ENCODE data around the gene NALCN.

NALCN gene

DNA sequence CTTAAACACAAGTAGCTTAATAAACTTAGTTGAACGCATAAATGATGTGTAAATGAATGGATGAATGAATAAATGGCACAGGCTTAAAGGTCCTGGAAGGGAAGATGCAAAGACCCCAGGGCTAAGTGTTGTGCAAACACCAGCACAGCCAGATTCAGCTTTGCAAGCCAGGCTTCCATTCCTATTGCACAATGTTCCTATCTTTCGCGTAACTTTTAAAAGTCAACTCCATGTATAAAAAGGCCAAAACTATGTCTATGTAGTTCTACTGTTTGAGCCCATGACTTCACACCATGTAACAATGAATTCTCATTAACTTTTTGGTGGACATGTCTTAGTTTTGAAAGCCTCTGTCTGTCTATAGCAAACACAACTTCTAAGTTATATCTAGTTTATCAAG is 226.0 kb downstream of the NALCN start:
- no peak for DNase-seq

DNA sequence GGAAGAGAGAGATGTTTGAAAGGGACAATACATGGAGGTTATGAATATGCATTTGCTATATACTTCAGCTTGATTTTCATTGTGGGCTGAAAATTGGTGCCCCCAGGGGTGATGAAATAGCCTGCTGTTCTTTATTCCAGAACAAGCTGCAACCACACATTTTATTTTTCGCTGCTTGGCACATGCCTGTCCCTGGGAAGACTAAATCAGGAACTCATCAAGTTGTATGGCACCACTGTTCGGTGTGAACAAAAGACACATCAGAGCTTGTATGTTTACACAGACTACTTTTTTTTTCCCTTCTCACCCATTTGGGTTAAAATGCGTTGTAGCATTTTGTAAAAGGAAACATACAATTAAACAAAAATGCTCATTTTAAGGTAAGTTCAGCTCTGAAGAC is 230.7 kb downstream of the NALCN start:
- no peak for DNase-seq

DNA sequence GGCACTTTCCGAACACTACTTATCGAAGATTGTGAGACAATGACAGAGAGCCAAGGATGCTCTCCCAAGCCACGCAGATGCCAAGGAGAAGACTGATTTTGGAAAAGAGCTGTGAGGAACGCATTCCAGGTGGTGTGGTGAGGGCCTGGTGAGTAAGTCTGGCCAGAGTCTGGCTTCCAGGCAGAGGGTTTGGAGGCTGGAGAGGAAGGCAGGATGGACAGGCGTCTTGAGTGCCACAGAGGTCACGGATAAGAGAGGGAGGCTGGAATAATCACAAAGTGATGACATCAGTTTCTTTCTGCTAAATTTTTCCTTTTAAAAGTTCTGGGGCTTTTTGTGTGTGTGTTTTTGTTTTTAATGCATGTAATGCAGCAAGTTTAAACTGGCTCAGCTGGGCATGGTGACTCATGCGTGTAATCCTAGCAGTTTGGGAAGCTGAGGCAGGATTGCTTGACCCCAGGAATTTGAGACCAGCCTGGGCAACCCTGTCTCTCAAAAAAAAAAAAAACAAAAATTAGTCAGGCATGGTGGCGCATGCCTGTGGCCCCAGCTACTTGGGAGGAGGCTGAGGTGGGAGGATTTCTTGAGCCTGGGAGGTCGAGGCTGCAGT is 235.1 kb downstream of the NALCN start:
- DNase-seq, result no peak

DNA sequence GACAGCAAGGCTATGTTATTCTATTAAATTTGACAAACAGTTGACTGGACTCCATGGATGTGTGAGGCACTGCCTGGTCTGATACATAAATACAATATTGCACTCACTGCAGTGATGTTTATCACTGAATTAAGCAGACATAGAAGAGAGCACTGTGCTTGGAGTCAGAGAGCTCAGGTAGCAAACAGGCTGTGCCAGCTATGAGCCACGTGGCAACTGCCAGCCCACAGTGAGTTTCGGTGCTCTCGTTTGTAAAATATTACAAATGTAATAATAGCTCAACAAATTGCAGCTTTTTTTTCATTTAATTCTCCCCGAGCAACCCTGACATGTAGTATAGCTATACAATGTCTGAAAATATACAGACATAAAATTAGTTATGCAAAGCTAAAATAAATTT is 237.3 kb downstream of the NALCN start:
- no peak for DNase-seq

DNA sequence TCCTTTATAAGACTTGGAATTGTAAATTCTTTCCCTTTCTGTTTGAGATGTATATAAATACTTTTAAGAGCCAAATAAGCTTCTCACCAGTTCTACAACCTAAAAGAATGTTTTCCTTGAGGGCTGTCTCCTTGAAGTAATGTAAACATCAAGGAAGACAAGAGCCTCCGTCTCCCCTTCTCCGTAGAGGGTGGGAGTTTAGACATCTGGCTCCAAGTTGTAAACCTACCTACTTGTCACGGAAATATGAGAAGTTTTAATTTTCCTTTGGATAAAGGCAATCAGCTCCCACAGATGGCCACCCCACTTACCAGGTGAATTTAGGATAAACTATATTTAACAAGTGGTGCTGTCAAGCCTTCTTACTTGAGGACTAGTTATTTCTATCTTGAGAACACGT is 237.9 kb downstream of the NALCN start:
- DNase-seq, result no peak

DNA sequence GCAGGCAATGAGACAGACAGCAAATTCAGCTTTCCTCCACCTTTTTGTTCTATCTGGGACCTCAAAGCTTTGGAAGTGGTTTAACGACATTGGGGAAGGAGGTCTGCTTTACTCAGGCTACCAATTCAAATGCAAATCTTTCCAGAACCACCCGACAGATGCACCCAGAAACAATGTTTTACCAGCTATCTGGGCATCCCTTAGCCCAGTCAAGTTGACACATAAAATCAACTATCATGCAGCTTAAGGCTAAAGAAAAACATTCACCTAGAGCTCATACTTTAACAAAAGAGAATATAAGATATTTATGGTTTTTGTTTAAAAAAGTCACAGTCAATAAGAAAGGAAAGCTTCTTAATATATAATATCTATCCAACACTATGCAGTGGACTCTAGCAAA is 246.0 kb downstream of the NALCN start:
- DNase-seq, result no peak

DNA sequence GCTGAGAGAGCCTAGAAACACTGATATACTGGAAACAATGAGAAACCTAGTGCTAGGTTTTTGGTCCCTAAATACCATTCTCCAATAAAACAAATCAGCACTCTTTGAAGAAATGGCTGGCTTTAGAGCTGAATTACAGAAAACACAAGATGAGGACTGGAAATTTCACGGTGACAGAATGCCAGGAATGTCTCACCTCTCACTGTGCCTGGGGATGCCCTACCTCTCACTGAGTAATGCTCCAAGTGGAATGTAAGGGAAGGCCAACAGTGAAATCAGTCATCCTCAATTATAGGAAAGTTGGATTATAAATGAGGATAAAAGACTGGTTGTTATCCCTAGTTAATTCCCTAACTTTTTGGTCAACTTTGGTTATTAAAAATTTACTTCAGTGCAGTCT is 259.0 kb downstream of the NALCN start:
- no peak for DNase-seq

DNA sequence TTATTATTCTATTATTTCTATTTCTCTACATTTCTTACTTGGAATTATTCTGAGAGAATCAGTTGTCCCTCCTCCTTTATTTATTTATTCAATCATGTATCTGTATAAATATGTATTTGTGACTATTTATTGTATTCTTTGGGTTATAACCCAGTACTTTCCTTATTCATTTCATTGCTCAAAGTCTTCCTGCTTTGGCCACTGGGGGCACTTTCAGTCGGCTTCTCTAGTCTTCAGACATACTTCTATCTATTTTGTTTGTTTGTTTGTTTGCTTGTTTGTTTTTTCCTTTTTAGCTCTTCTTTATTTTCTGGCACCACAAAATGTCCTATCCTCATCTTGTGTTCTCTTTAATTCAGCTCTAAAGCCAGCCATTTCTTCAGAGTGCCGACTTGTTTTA is 260.4 kb downstream of the NALCN start:
- no peak for DNase-seq

DNA sequence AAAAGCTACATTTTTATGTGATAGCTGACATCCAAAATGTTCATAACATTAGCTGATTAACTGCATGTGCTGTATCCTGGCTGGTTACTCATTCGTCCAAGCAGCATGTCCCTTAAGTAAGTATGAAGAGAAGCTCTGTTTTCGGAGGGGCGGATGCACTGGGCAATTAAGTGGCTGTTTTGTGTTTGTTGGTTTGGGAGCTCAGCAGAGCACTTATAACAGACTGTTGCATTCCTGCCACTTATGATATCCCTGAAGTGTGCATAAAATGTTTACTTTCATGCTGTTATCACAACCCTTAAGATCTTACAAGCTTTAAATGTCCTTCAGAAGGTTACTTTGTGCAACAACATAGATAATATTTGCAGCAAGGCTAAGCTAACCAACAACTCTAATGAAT is 264.1 kb downstream of the NALCN start:
- DNase-seq, result no peak

DNA sequence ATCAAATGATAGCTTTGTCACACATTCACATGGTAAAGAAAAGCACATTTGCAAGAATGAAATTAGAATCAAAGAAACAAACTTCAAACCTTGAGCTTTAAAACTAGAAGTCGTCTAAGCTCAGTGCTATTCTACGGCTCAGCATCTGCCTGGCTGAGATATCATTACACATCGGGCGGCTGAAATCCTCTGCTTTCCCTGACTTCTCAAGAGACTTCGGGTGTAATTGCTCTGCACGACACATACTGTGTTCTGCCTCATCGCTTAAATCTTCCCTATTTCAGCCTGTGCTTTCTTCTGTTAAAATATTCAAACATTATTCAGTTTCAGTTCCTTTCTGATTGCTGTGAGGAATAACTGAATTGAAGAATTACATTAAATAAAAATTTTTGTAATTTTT is 265.3 kb downstream of the NALCN start:
- DNase-seq, result no peak

DNA sequence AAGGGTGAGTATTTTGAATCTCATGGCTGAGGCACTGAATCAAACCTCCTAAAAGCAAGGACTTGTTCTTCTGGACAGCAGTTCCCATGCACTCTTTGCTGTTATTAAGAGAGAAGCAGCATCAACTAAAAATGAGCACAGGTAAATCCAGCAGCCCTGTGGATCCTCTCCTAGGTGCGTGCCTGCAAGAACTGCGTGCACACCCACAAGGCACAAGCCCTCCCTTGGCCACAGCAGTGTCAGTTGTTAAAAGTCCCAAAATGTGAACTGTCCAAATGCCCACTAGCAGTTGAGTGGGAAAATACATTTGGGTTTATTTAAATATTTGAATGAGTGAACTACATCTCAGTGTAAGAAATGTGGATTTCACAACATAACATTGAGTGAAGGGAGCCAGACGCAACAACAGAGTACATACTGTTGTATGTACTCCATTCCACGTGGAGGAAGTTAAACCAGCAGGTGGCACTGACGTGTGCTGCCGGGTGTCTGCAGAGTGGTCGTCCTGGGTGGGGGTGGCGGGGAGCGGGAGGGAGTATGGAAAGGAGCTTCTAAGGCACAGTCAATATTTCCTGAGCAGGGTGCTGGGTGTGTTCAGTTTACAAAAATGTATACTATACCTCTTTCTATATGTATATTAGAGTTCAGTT is 266.4 kb downstream of the NALCN start:
- DNase-seq, result no peak

DNA sequence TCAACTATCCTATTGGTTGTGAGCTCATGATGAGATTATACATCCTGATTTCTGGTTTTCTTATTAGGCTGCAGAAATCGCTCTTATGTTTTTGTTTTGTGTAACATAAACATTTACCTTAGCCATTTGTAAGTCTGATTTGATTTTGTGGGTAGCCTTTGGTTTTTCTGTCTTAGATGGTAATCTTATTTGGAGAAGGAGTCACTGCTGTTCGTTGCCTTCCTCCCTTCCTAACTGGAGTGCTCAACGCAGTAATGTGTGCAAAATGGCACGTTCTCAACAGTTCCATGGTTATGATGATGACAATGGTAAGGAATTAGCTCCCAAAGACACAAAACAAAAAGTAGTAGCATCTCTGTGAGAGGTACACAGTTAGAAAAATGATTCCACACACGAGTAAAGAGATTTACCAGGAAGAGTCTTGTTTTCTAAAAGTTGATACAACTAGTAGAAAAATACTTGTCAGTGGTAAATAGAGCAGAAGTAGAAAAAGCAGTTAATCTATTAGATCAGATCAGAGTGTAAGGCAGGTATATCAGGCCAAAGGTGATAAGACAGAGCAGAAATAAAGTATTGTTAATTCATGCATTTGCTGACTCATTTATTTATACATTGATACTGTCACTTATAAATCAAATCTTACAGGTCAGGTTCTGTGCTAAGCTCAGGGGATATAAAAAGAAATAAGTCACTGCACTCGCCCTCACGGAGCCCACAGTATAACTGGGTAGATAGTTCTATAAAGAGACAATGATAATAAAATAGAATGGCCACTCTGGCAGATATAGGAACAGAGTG is 270.0 kb downstream of the NALCN start:
- no peak for DNase-seq

DNA sequence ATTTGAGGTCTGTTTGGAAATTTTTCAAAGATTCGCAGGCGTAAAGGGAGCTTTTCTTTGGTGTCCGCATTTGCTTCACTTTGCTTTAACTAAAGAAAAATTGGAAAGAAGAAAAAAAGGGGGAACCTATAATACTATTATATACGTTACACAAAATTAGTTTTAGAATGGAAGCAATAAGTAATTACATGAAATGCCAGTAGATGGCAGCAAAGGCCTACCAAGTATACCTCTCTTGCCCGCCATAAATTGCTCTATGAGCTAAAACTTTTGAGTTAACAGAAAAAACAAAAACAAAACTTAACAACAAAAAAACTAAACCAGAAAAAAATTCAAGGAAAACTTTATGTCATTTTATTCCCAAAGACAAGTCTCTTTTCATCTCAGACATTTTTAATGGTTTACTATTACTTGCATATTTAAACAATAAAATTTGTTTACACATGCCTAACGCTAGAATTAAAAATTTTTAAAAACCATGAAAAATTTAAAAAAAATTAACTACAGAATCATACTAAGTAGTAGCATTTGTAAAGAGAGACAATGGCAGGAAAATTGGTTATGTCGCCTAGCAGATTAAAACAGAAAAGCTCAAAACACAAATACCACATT is 271.4 kb downstream of the NALCN start:
- no peak for DNase-seq

DNA sequence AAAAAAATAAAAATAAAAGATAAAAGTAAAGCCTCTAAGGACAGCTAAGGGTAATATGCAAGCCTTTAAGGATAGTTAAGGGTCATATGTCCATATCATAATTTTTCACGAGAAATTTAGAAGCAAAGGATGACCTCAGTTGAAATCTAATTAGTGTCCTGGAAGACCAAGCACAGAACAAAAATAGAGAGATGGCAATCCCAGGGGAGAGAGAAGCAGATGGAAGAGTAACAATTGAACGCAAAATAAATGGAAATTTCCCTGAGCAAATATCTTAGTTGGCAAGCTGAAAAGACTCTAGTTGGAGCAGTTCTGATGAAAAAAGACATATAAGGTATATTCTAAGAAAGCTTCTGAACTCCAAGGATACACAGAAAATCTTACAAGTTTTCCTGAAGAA is 275.4 kb downstream of the NALCN start:
- no peak for DNase-seq

DNA sequence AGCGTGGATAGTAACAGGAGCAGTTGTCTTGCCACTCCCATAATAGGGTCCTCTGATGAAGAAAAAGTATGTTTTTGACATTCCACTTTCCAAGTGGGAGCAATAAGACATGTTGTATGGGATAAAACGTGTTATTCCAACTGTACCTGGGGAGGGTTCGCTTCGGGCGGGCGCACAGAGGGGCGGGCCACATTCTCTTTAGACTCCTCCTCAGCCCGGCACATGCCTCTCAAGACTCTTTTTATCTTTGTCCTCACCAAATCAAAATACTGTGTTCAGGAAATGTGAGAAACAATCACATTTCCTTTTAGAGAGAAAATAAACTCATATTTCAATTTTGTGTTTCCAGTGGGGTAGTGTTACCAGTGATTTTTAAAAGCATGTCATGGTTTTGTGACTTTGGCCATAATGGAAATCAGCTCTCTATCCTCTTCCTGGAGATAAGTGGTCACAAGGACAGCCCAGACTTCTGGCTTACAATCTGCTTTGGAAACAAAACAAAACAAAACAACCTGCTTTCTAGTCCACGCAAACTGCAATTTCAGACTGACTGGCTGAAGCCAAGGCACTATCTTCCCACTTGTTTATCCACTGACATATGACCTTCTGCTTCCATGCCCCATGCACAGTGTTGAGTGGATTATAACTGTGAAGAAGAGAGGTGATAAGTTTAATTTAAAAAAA is 276.1 kb downstream of the NALCN start:
- DNase-seq, result no peak

DNA sequence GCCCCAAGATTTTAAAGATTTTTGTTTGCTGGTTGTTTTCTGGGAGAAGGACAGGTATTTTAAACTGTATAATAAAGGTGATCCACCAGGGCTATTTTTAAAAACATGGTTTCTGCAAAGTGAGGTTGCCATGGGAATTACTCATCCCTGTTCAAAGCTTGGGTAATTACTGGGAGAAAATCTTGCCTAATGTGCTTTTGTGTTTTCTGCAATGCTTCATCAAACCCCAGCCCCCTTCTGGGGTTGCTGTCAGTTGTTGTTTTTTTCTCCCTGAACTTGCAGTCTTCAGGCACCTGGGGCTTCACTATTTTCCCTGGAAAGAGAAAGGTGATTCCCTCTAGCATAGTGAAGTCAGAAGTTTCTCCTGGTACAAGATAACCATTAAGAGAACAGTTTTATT is 277.2 kb downstream of the NALCN start:
- no peak for DNase-seq

DNA sequence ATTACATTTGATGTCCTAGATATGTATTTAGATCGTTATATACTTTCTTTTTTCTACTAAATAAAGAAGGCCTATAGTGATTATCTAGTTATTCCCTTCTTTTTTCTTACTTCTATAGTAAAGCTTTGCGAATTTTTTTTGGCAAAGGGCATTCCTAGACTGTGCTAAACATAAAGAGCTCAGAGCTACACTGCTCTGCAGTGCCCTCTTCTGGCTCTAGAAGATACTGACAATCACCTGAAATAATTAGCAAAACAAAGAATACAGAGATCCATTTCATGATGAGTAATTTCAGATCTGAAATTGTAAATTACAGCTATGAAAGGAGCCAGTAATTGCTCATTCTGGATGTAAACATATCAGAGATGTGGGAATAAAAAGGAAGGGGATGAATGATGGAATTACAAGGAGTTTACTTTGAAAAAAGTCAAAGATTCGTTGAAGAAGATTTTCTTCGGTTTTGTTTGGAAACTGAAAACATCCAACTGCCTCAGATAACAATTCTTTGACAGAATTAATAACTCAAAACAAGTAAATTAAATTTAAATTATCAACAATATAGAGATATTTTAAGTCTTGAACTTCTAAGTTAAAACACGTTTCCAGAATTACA is 288.5 kb downstream of the NALCN start:
- no peak for DNase-seq

DNA sequence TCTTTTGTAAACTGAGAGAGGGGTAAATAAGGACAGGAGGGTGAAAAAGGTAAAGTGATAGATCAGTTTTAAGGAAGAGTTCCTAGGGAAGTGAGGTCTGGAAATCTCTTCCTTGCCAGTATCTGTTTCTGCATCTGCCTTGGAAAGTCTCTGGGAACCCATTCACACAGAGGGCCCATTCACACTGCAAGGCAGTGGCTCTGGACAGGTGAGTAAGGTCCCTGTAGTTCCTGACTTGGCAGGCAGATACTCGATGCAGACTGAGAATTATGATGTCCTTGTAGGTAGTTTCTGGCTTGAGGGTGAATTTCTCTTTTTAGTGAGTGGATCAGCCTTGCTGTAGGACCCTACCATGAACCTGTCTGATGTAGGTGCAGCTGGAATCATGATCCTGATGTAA is 293.3 kb downstream of the NALCN start:
- no peak for DNase-seq

DNA sequence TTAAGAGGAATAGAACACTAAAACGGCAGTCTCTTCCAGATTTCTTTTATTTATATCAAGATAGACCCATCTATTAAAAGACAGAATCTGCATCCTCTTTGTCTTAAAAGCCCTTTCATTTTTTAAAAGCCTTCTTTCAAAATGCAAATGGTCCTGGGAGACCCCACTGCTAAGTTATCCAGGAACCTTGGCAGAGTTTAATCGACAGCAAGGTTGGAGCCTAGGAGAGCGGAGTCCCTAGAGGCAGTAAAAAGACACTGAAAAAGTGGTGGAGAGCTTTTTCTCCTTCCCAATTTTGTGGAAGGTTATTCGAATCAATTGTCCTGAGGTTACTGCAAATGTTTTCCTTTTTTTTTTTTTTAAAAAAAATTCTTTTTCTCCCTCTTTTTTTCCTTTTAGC is 294.7 kb downstream of the NALCN start:
- no peak for DNase-seq

DNA sequence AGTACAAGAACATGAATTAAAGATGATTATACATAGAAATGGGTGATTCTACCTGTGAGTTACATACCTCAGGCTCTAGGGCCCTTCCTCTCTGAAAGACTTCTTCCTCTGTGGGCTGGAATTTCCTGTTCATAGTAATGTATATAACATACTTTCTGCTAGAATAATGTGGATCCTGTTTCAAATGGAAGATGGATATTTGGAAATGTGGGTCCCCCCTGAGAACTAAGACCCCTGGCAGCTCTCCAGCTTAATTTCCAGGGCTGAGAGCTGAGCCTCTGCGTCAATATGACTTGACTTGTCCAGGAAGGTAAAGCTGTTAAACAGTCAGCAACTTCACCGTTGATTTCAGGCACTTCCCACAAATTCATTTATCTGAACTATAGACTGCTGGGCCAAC is 296.3 kb downstream of the NALCN start:
- DNase-seq, result no peak

DNA sequence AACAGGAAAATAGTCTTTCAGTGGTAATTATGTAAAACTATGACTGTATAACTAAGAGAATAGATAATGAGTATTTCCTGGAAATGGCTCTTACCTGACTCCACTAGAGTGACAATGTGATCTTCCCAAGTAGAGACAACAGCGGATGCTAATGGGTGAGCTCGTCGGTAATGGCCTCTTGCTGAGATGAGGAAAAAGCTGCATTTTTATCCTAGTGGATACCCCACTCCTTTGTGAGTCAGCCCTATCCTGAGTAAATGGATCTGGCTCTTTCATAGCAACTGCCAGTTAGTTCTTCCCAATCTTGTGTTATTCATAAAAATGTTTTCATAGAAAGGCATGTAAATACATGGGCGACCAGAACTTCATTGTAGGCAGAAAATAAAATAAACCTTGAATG is 299.5 kb downstream of the NALCN start:
- DNase-seq, result no peak

DNA sequence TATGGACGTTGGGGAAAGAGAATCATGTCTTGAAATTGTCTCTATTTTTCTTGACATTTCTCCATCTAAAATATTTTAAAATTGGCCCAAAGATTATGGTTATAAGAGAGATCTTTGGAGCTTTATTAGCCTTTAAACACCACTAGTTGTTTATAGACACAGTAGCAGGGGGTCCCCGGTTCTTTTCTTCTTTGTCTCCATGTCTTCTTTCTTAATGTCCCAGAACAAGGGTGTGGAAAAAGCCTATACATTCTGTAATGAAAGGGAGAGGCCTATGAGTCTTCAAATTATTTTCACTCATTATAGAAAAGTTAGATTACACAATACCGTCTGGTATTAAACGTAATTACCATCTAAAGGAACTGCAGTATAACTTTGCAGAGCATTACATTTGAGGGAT is 300.0 kb downstream of the NALCN start:
- DNase-seq, result no peak

DNA sequence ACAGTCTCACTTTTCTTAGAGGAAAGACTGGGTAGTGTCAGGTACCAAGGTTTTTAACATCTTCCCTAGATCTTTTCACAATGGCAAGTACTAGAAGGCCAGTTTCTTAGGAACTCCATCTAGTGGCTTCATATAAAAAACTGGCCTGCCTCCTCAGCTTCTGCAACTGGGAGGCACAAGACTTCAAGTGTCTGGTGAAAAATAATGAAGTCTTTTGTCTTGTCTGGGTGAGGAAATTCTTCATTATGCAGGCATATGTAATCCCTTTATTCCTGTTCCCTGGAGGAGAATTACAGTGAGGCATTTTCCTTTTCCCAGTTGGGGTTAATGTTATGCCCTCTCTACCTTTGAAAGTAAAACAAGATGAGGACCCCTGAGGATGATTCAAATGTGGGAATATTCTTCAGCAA is 300.5 kb downstream of the NALCN start:
- DNase-seq, result no peak

Data from activated CD8-positive, alpha-beta memory T cell treated with anti-CD3 and anti-CD28 coated beads for 24 hours (primary cell).